ENCODE data around the gene LINGO1.

Gene LINGO1

DNA sequence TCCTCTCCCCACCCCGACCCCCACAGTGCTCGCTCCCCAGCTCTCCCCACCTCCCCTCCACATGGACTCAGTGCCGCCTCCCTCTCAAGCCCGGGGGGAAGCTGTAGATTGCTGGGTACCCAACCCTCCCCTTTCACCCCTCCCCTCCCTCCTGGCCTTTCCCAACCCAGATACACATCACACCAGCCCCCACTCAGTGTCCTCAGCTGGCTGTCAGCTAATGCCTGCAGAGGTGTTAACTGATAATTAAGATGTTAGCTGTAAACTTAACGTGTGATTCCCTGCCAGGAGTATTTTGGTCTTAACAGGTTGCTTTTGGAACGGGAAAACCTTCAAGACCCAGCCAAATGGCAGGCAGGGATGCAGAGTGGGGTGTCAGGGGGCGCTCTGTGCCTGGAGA, 39.4 kb upstream of the LINGO1 start:
- no peak overlapping the region for H3K4me3 ChIP-seq (ENCODE audit: low read depth, low read length)
- TF ChIP-seq, protein P1, sequence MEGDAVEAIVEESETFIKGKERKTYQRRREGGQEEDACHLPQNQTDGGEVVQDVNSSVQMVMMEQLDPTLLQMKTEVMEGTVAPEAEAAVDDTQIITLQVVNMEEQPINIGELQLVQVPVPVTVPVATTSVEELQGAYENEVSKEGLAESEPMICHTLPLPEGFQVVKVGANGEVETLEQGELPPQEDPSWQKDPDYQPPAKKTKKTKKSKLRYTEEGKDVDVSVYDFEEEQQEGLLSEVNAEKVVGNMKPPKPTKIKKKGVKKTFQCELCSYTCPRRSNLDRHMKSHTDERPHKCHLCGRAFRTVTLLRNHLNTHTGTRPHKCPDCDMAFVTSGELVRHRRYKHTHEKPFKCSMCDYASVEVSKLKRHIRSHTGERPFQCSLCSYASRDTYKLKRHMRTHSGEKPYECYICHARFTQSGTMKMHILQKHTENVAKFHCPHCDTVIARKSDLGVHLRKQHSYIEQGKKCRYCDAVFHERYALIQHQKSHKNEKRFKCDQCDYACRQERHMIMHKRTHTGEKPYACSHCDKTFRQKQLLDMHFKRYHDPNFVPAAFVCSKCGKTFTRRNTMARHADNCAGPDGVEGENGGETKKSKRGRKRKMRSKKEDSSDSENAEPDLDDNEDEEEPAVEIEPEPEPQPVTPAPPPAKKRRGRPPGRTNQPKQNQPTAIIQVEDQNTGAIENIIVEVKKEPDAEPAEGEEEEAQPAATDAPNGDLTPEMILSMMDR (IDR thresholded peaks at IDR 0.05; ENCODE audit: low read depth, low read length): no peak

DNA sequence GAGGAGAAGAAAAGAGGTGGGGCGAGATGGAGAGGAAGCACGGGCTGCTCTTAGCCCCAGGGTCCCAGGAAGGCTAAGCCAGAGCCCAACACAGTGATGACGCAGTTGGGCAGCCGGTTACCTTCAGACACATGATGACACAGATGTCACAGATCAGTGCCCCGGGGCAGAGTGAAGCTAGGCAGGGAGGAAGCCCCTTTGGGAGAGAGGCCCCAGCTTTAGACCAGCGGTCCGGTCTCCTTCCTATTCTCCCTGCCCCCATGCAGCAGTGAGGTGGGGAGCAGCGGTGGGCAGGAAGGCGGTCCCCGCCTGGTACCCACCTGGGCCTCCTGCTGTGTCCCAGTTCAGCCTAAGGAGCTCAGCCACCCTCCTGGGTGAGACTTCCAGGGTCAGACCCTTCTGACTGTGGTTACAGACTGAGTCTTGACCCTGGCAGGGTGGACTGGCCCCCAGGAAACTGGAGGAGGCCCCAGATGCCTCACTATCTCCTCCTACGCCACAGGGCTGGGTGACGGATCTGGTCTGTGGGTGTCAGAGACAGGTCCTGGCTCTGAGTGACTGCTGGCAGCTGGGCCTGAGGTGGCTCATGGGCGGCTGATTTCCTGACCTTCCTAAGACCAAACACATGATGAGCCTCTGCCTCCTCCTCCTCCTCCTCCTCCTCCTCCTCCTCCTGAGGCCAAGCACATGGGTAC, 38.8 kb upstream of the LINGO1 start:
- TF ChIP-seq, protein P1 (IDR thresholded peaks at IDR 0.05; ENCODE audit: low read depth, low read length): no peak
- no peak overlapping the region for H3K4me3 ChIP-seq (ENCODE audit: low read depth, low read length)

DNA sequence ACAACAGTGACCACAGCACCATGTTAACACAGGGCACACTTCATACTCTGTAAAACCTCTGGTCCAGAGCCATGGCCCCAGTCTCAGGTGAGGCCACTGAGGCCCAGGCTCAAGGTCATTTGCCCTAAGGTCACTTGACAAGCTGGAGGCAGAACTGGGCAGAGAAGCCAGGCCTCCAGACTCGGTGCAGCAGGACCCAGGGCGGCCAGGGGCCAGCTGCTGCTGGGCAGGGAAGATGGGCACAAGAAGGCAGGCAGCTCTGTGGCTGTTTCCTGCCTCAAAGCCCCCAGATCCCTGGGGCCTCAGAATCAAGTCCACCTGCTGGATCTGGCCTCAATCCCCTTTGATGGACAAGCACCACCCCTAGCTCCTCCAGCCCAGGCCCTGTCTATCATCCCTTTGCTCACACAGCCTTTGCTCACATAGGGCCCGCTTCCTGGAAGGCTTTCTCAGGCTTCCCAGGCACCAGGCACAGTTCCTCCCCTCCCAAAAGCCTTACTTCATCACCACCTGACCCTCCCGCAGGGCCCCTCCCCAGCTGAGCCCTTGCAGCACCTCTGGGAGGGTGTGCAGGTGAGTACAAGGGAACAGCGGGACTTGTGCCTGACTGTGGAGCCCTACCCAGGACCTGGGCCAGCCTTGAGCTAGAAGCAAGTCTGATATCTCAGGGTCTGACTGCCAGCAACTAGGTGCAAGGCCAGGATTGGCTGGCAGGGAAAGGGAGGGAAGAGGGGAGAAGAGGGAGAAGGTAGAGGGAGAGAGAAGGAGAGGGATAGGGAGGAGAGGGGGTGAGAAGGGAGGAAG, 38.0 kb upstream of the LINGO1 start:
- TF ChIP-seq, protein P1 (IDR thresholded peaks at IDR 0.05; ENCODE audit: low read depth, low read length): no peak
- H3K4me3 ChIP-seq (ENCODE audit: low read depth, low read length): no peak overlapping the region

DNA sequence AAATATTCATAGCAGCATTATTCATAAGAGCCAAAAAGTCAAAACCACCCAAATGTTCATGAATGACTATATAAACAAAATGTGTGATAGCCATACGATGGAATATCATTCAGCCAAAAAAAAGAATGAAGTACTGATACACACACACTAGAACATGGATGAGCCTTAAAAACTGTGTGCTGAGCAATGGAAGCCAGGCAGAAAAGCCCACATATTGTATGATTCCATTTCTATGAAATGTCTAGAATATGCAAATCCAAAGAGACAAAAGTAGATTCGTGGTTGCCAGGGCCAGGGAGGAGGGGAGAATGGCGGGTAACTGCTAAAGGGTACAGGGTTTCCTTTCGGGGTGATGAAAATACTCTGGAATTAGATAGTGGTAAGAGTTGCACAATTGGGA, 37.2 kb upstream of the LINGO1 start:
- no peak overlapping the region for H3K4me3 ChIP-seq (ENCODE audit: low read depth, low read length)
- TF ChIP-seq, protein P1 (IDR thresholded peaks at IDR 0.05; ENCODE audit: low read depth, low read length): no peak

DNA sequence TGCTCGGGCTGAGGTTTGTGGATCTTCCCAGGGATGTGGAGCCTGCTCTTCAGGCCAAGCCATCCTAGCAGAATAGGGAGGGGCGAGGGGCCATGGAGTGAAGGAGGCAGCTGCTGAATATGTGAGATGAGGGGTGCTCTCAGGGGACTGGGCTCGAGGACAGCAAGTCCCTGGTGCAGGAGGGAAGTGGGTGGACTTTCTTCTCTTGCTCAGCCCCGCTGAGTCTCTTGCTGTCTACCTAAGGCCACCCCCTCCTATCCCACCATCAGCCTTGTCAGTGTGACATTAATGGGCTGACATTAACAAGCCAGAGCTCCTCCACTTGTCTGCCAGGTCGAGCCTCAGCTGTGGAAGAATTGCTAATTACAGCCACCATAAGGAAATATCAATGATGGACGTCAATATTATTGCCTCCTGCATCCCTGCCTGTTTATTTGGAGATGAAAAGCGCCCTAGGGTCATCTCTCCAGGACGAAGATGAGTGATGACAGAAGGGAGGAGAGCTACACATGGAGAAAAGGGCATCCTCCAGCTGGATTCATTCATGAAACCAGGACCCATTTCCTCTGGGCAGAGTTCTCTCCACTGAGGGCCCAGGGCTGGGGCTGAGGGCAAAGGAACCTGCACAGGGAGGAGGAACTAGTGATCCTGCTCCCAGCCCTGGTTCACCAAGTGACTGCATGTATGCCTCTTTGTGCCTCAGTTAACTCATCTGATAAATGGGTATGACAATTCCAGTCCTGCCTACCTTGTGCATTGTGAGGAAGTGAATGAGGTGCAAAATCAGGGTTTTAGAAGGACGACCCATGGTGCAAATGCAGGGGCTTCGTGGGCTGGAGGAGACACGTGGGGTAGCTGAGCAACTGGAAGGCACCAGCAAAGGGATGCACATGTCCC, 34.9 kb upstream of the LINGO1 start:
- no peak overlapping the region for H3K4me3 ChIP-seq (ENCODE audit: low read depth, low read length)
- TF ChIP-seq, protein P1 (IDR thresholded peaks at IDR 0.05; ENCODE audit: low read depth, low read length): no peak

DNA sequence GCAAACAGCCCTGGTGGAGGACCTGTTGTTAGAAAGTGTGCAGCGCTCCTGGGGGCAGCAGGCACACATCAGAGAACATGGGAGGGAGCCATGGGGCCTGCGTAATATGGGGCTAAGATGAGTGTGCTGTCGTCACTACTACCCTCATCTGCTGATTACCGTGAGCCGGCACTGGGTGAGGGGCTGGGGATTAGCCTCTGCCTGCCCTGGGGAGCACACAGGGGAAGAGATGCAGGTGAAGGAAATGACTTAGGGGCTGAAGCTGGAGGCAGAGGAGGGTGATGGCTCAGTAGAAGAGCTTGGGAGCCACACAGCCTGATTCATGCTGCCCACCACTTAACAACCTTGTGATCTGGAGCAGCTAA, 33.6 kb upstream of the LINGO1 start:
- TF ChIP-seq, protein P1 (IDR thresholded peaks at IDR 0.05; ENCODE audit: low read depth, low read length): no peak
- no peak overlapping the region for H3K4me3 ChIP-seq (ENCODE audit: low read depth, low read length)
